ENCODE data around the gene SLC27A1. TPM values are rescaled to one million over a fixed set of nuclear protein-coding genes. Genes with fewer than 3 reads are reported as not detected.

SLC27A1 gene
- total RNA-seq, 3 donors from 2014 or later, result 1.5 to 2.1 (median 2.0) TPM

GRCh38 chr19:17448131-17448967 is 22.0 kb upstream of the SLC27A1 start, which contains the start of gene TMEM221:
TSS of gene TMEM221 (minus strand) at chr19:17448668. CDS start at chr19:17448462, 206 bp downstream.
- peak; percentile 62 to 69 for ATAC-seq
- peaks cover 13% of the 10 kb centered on the region for H3K27me3 Mint-ChIP-seq (ENCODE audit: low read depth)
- DNase-seq, result peak; percentile 56
- no peaks in the 10 kb centered on the region for H3K9me3 Mint-ChIP-seq
- H3K4me1 Mint-ChIP-seq (ENCODE audit: low read depth), result peaks cover 16% of the 10 kb centered on the region
- no peaks in the 10 kb centered on the region for H3K36me3 Mint-ChIP-seq (ENCODE audit: insufficient read depth)
- peak within 1 kb of the TSS; percentile 16 for H3K4me3 Mint-ChIP-seq

- peak overlapping the region; percentile 53 for H3K4me3 Mint-ChIP-seq
- no peaks in the 10 kb centered on the region for H3K9me3 Mint-ChIP-seq
- DNase-seq (peak; percentile 27), ATAC-seq (peak; percentile 85 to 87)
- H3K36me3 Mint-ChIP-seq (ENCODE audit: insufficient read depth), result no peaks in the 10 kb centered on the region
- H3K4me1 Mint-ChIP-seq (ENCODE audit: low read depth), result peaks cover 21% of the 10 kb centered on the region
- H3K27me3 Mint-ChIP-seq (ENCODE audit: low read depth), result peaks cover 26% of the 10 kb centered on the region
Measured at GRCh38 chr19:17450264-17451075, 19.9 kb upstream of the SLC27A1 start.

GRCh38 chr19:17451820-17452219 is 18.5 kb upstream of the SLC27A1 start:
- H3K4me3 Mint-ChIP-seq, result no peak overlapping the region
- DNase-seq, result no peak
- no peaks in the 10 kb centered on the region for H3K9me3 Mint-ChIP-seq
- no peaks in the 10 kb centered on the region for H3K36me3 Mint-ChIP-seq (ENCODE audit: insufficient read depth)
- no peak for ATAC-seq
- peaks cover 32% of the 10 kb centered on the region for H3K27me3 Mint-ChIP-seq (ENCODE audit: low read depth)
- peaks cover 21% of the 10 kb centered on the region for H3K4me1 Mint-ChIP-seq (ENCODE audit: low read depth)

- no peak overlapping the region for H3K4me3 Mint-ChIP-seq
- peaks cover 18% of the 10 kb centered on the region for H3K4me1 Mint-ChIP-seq (ENCODE audit: low read depth)
- no peaks in the 10 kb centered on the region for H3K36me3 Mint-ChIP-seq (ENCODE audit: insufficient read depth)
- ATAC-seq (no peak), DNase-seq (no peak)
- peaks cover 42% of the 10 kb centered on the region for H3K27me3 Mint-ChIP-seq (ENCODE audit: low read depth)
- H3K9me3 Mint-ChIP-seq, result no peaks in the 10 kb centered on the region
Measured at GRCh38 chr19:17454576-17455071, 15.7 kb upstream of the SLC27A1 start.

- Mint-ChIP-seq H3K4me1 (ENCODE audit: low read depth) (peaks cover 10% of the 10 kb centered on the region), H3K4me3 (no peak overlapping the region), H3K36me3 (ENCODE audit: insufficient read depth) (no peaks in the 10 kb centered on the region), H3K9me3 (no peaks in the 10 kb centered on the region), H3K27me3 (ENCODE audit: low read depth) (peaks cover 38% of the 10 kb centered on the region)
- no peak for DNase-seq
- ATAC-seq, result peak in 1 of 2 donors; percentile 19
Measured at GRCh38 chr19:17455308-17456123, 14.8 kb upstream of the SLC27A1 start.

DNA sequence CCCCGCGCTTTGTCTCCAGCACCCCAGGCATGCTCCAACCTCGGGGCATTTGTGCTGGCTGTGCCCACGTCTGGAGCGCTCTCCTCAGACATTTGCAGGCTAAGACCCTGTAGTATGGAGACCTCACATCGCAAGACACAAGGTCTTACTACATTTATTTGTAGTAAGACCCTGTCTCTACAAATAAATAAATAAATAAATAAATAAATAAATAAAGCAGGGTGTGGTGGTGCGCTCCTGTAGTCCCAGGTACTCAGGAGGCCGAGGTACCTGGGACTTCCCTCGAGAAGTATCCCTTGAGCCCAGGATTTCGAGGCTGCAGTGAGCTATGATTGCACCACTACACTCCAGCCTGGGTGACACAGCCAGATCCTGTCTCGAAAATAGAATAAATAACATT is 14.2 kb upstream of the SLC27A1 start:
- no peak for DNase-seq
- H3K4me1 Mint-ChIP-seq (ENCODE audit: low read depth), result peaks cover 6% of the 10 kb centered on the region
- peaks cover 39% of the 10 kb centered on the region for H3K27me3 Mint-ChIP-seq (ENCODE audit: low read depth)

DNA sequence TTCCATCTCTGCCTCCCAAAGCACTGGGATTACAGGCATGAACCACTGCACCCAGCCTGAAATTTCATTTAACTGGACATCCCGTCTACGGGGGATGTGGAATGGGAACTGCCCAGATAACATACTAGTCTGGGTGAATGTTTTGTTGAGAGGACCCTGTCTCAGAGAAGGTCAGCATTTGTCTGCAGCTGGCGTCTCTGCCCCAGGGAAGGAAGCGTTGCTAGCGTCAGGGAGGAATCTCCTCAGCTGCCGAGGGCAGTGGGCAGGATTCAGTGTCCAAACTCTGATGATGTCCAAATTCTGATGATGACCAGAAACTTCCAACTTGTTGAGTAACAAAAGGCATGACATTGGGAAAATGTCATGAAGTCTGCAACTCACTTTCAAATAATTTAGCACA is 12.7 kb upstream of the SLC27A1 start:
- no peaks in the 10 kb centered on the region for H3K9me3 Mint-ChIP-seq
- peaks cover 41% of the 10 kb centered on the region for H3K27me3 Mint-ChIP-seq (ENCODE audit: low read depth)
- ATAC-seq (no peak), DNase-seq (no peak)
- peaks cover 6% of the 10 kb centered on the region for H3K4me1 Mint-ChIP-seq (ENCODE audit: low read depth)
- no peaks in the 10 kb centered on the region for H3K36me3 Mint-ChIP-seq (ENCODE audit: insufficient read depth)
- no peak overlapping the region for H3K4me3 Mint-ChIP-seq

More for the DNA sequence above, 14.2 kb upstream of the SLC27A1 start:
- no peak overlapping the region for H3K4me3 Mint-ChIP-seq
- no peaks in the 10 kb centered on the region for H3K36me3 Mint-ChIP-seq (ENCODE audit: insufficient read depth)
- no peaks in the 10 kb centered on the region for H3K9me3 Mint-ChIP-seq
- no peak for ATAC-seq

DNA sequence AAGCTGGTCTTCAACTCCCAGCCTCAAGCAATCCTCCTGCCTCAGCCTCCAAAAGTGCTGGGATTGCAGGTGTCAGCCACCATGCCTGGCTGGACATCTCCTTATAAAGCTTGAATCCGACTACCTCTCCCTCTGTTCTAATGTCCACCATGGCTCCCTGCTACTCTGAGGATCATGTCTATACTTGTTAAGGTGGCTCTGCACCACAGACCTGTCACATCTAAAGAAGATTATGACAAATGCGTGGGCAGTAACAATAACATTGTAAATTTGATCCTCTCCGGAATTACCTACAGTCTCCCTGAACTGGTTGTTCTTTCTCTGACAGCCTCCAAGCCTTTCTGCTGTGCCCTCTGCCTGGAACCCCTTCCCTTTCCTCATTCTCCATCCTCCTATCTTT is 11.4 kb upstream of the SLC27A1 start:
- Mint-ChIP-seq H3K27me3 (ENCODE audit: low read depth) (peaks cover 36% of the 10 kb centered on the region), H3K36me3 (ENCODE audit: insufficient read depth) (no peaks in the 10 kb centered on the region)
- no peak for DNase-seq

GRCh38 chr19:17460372-17461230 is 9.7 kb upstream of the SLC27A1 start, which contains the start of gene NXNL1:
TSS of gene NXNL1 (minus strand) at chr19:17460926. CDS start at chr19:17460869, 57 bp downstream.
- no peaks in the 10 kb centered on the region for H3K36me3 Mint-ChIP-seq (ENCODE audit: insufficient read depth)
- no peak for DNase-seq
- H3K9me3 Mint-ChIP-seq, result no peaks in the 10 kb centered on the region
- ATAC-seq, result no peak
- no peaks in the 10 kb centered on the region for H3K4me1 Mint-ChIP-seq (ENCODE audit: low read depth)
- peaks cover 28% of the 10 kb centered on the region for H3K27me3 Mint-ChIP-seq (ENCODE audit: low read depth)
- H3K4me3 Mint-ChIP-seq, result no peak within 1 kb of the TSS

More for the DNA sequence above, 11.4 kb upstream of the SLC27A1 start:
- Mint-ChIP-seq H3K4me3 (no peak overlapping the region), H3K4me1 (ENCODE audit: low read depth) (peaks cover 2% of the 10 kb centered on the region), H3K9me3 (no peaks in the 10 kb centered on the region)
- ATAC-seq, result no peak

GRCh38 chr19:17466487-17466850 is 3.9 kb upstream of the SLC27A1 start:
- peaks cover 21% of the 10 kb centered on the region for H3K4me1 Mint-ChIP-seq (ENCODE audit: low read depth)
- no peaks in the 10 kb centered on the region for H3K9me3 Mint-ChIP-seq
- no peak overlapping the region for H3K4me3 Mint-ChIP-seq
- ATAC-seq (no peak), DNase-seq (no peak)
- H3K27me3 Mint-ChIP-seq (ENCODE audit: low read depth), result peaks cover 2% of the 10 kb centered on the region
- H3K36me3 Mint-ChIP-seq (ENCODE audit: insufficient read depth), result no peaks in the 10 kb centered on the region

DNA sequence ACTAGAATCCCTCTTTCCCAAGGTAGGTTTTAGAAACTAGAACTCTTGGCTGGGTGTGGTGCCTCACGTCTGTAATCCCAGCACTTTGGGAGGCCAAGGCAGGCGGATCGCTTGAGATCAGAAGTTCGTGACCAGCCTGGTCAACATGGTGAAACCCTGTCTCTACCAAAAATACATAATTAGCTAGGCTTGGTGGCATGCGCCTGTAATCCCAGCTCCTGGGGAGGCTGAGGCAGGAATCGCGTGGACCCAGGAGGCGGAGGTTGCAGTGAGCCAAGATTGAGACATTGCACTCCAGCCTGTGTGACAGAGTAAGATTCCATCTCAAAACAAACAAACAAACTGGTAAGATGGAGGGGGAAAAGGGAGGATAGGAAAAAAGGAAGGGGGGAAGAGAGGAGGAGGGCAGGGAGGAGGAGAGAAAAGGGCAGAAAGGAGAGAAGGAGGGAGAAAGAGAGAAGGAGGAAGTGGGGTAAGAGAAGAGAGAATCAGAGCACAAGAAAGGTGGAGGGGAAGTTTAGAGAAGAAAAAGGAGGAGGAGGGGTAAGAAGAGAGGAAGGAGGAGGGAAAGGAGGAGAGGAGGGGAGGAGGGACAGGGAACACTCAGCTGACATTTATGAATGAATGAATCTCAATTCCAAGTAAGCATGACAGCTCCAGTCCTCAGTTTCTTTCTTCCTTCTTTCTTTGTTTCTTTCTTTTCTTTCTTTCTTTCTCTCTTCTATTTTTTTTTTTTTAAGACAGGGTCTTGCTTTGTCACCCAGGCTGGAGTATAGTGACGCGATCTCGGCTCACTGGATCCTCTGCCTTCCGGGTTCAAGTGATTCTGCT is 2.6 kb upstream of the SLC27A1 start:
- Mint-ChIP-seq H3K27me3 (ENCODE audit: low read depth) (peaks cover under 1% of the 10 kb centered on the region), H3K4me1 (ENCODE audit: low read depth) (peaks cover 21% of the 10 kb centered on the region), H3K36me3 (ENCODE audit: insufficient read depth) (no peaks in the 10 kb centered on the region), H3K9me3 (no peaks in the 10 kb centered on the region), H3K4me3 (no peak overlapping the region)
- ATAC-seq, result no peak
- no peak for DNase-seq

- Mint-ChIP-seq H3K27me3 (ENCODE audit: low read depth) (no peaks in the 10 kb centered on the region), H3K4me3 (peak overlapping the region; percentile 91), H3K4me1 (ENCODE audit: low read depth) (peaks cover 27% of the 10 kb centered on the region), H3K9me3 (no peaks in the 10 kb centered on the region), H3K36me3 (ENCODE audit: insufficient read depth) (no peaks in the 10 kb centered on the region)
- ATAC-seq (no peak), DNase-seq (no peak)
Measured at GRCh38 chr19:17468302-17469091, 1.8 kb upstream of the SLC27A1 start.

Data from activated T-cell treated with anti-CD3 and anti-CD28 coated beads, Interleukin-2, amount 50 U/mL, for 4 hours (primary cell).